Measurements from ENCODE around the gene SEMA4D.

- TF ChIP-seq, protein P1, sequence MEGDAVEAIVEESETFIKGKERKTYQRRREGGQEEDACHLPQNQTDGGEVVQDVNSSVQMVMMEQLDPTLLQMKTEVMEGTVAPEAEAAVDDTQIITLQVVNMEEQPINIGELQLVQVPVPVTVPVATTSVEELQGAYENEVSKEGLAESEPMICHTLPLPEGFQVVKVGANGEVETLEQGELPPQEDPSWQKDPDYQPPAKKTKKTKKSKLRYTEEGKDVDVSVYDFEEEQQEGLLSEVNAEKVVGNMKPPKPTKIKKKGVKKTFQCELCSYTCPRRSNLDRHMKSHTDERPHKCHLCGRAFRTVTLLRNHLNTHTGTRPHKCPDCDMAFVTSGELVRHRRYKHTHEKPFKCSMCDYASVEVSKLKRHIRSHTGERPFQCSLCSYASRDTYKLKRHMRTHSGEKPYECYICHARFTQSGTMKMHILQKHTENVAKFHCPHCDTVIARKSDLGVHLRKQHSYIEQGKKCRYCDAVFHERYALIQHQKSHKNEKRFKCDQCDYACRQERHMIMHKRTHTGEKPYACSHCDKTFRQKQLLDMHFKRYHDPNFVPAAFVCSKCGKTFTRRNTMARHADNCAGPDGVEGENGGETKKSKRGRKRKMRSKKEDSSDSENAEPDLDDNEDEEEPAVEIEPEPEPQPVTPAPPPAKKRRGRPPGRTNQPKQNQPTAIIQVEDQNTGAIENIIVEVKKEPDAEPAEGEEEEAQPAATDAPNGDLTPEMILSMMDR (IDR thresholded peaks at IDR 0.05) = no peak
- no peak for TF ChIP-seq POLR2AphosphoS5 (IDR thresholded peaks at IDR 0.05)
- TF ChIP-seq EP300 (IDR thresholded peaks at IDR 0.05) = no peak
- no peak for TF ChIP-seq POLR2A (IDR thresholded peaks at IDR 0.05)
Measured at GRCh38 chr9:89418882-89419640, 78.9 kb downstream of the SEMA4D start.
